ENCODE data around the gene COL6A1.
"Not testable (repeated sequence)": the region's sequence is repeated elsewhere in the genome, so short reads cannot be mapped to it uniquely, and the experiment has no call there.

The COL6A1 gene

GRCh38 chr21:46000731-46001641, 19.4 kb downstream of the COL6A1 start:
- no peaks in the 10 kb centered on the region for H3K27me3 ChIP-seq
- H3K27ac ChIP-seq, result no peak overlapping the region
- TF ChIP-seq Cebpa-rat (IDR thresholded peaks at IDR 0.05), result no peak
- no peaks in the 10 kb centered on the region for H3K36me3 ChIP-seq
- 0 out of 20 replicates have a peak, but pooled peaks cover 0 to under 1% (median 0%) of the 10 kb centered on the region in 10 experiments for H3K4me1 ChIP-seq
- no peaks in the 10 kb centered on the region for H3K9me3 ChIP-seq (replicated peaks in 1 of 11)
- no peaks in the 10 kb centered on the region; a peak in 1 of 22 replicates for H4K20me1 ChIP-seq
- H3K4me3 ChIP-seq, result no peak overlapping the region
- no peak overlapping the region for H3K4me2 ChIP-seq
- no peak overlapping the region for H3K9ac ChIP-seq

GRCh38 chr21:46001821-46002681, 20.5 kb downstream of the COL6A1 start:
- Histone ChIP-seq H3K27me3 (no peaks in the 10 kb centered on the region), H3K9me3 (replicated peaks in 1 of 11) (peaks cover 6 to 9% (median 8%) of the 10 kb centered on the region in 11 experiments; a peak in 21 of 22 replicates), H3K27ac (no peak overlapping the region), H3K4me3 (no peak overlapping the region), H3K36me3 (no peaks in the 10 kb centered on the region), H3K4me2 (no peak overlapping the region), H4K20me1 (no peaks in the 10 kb centered on the region; a peak in 1 of 22 replicates), H3K4me1 (no peaks in the 10 kb centered on the region), H3K9ac (no peak overlapping the region)
- no peak for TF ChIP-seq Cebpa-rat (IDR thresholded peaks at IDR 0.05)

- Histone ChIP-seq H4K20me1 (no peaks in the 10 kb centered on the region; a peak in 1 of 22 replicates), H3K36me3 (no peaks in the 10 kb centered on the region), H3K27me3 (no peaks in the 10 kb centered on the region), H3K9ac (no peak overlapping the region), H3K4me1 (no peaks in the 10 kb centered on the region), H3K4me2 (no peak overlapping the region), H3K4me3 (no peak overlapping the region), H3K27ac (no peak overlapping the region), H3K9me3 (replicated peaks in 1 of 11) (peaks cover 15 to 19% (median 17%) of the 10 kb centered on the region in 11 experiments)
- TF ChIP-seq Cebpa-rat (IDR thresholded peaks at IDR 0.05), result no peak
Measured at GRCh38 chr21:46002841-46003574, 21.4 kb downstream of the COL6A1 start.

- peaks cover 20 to 25% (median 23%) of the 10 kb centered on the region in 11 experiments for H3K9me3 ChIP-seq (replicated peaks in 1 of 11)
- H3K27ac ChIP-seq, result no peak overlapping the region
- H4K20me1 ChIP-seq, result no peaks in the 10 kb centered on the region; a peak in 1 of 22 replicates
- no peak overlapping the region for H3K4me3 ChIP-seq
- no peak for TF ChIP-seq Cebpa-rat (IDR thresholded peaks at IDR 0.05)
- H3K4me2 ChIP-seq, result no peak overlapping the region
- H3K4me1 ChIP-seq, result no peaks in the 10 kb centered on the region
- no peak overlapping the region for H3K9ac ChIP-seq
- H3K36me3 ChIP-seq, result no peaks in the 10 kb centered on the region
- H3K27me3 ChIP-seq, result no peaks in the 10 kb centered on the region
Measured at GRCh38 chr21:46003575-46004007, 22.0 kb downstream of the COL6A1 start.

- no peaks in the 10 kb centered on the region for H3K27me3 ChIP-seq
- no peak overlapping the region for H3K27ac ChIP-seq
- no peak overlapping the region for H3K4me3 ChIP-seq
- H3K36me3 ChIP-seq, result no peaks in the 10 kb centered on the region
- H3K4me1 ChIP-seq, result no peaks in the 10 kb centered on the region
- no peak overlapping the region for H3K9ac ChIP-seq
- no peaks in the 10 kb centered on the region; a peak in 1 of 22 replicates for H4K20me1 ChIP-seq
- TF ChIP-seq Cebpa-rat (IDR thresholded peaks at IDR 0.05), result no peak
- H3K4me2 ChIP-seq, result no peak overlapping the region
- peaks cover 25 to 31% (median 28%) of the 10 kb centered on the region in 11 experiments for H3K9me3 ChIP-seq (replicated peaks in 1 of 11)
Measured at GRCh38 chr21:46004168-46004861, 22.7 kb downstream of the COL6A1 start.

GRCh38 chr21:46005081-46005480, 23.5 kb downstream of the COL6A1 start:
- Histone ChIP-seq H3K36me3 (no peaks in the 10 kb centered on the region), H3K4me2 (no peak overlapping the region)

GRCh38 chr21:46005481-46005881, 23.9 kb downstream of the COL6A1 start:
- no peak overlapping the region for H3K4me2 ChIP-seq
- H3K9me3 ChIP-seq (replicated peaks in 1 of 11), result peaks cover 25 to 33% (median 28%) of the 10 kb centered on the region in 11 experiments
- TF ChIP-seq Cebpa-rat (IDR thresholded peaks at IDR 0.05), result no peak
- no peaks in the 10 kb centered on the region for H3K36me3 ChIP-seq
- H3K4me3 ChIP-seq, result no peak overlapping the region
- H3K4me1 ChIP-seq, result peaks cover 0 to 6% (median 0%) of the 10 kb centered on the region in 10 experiments; a peak in 4 of 20 replicates
- no peak overlapping the region for H3K9ac ChIP-seq
- H3K27me3 ChIP-seq, result peaks cover 0 to 7% (median 0%) of the 10 kb centered on the region in 11 experiments; a peak in 5 of 22 replicates
- no peak overlapping the region for H3K27ac ChIP-seq
- no peaks in the 10 kb centered on the region; a peak in 1 of 22 replicates for H4K20me1 ChIP-seq

More at GRCh38 chr21:46005081-46005480, 23.5 kb downstream of the COL6A1 start:
- H3K4me3 ChIP-seq, result no peak overlapping the region
- no peak overlapping the region for H3K27ac ChIP-seq
- no peak overlapping the region for H3K9ac ChIP-seq
- peaks cover 0 to 3% (median 0%) of the 10 kb centered on the region in 11 experiments; a peak in 4 of 22 replicates for H3K27me3 ChIP-seq
- peaks cover 25 to 33% (median 28%) of the 10 kb centered on the region in 11 experiments for H3K9me3 ChIP-seq (replicated peaks in 1 of 11)
- 0 out of 20 replicates have a peak, but pooled peaks cover 0 to 2% (median 0%) of the 10 kb centered on the region in 10 experiments for H3K4me1 ChIP-seq
- TF ChIP-seq Cebpa-rat (IDR thresholded peaks at IDR 0.05), result no peak
- no peaks in the 10 kb centered on the region; a peak in 1 of 22 replicates for H4K20me1 ChIP-seq

GRCh38 chr21:46005894-46006546, 24.4 kb downstream of the COL6A1 start:
- H3K4me2 ChIP-seq, H3K4me1 ChIP-seq, H3K9ac ChIP-seq, H3K4me3 ChIP-seq, H3K27me3 ChIP-seq, H4K20me1 ChIP-seq, H3K36me3 ChIP-seq, H3K27ac ChIP-seq: not testable (repeated sequence)
- peaks cover 25 to 33% (median 28%) of the 10 kb centered on the region in 11 experiments for H3K9me3 ChIP-seq (replicated peaks in 1 of 11)
